GM12873 (cell line): ENCODE measurements around the gene AGR2.

Experiments
- TF ChIP-seq, protein P1 (sequence below): IDR thresholded peaks from 2 replicates; pipeline ENCODE4 v1.5.1; 2012; ENCODE audit warnings: low read depth, mild to moderate bottlenecking, moderate library complexity, low read length, control low read depth; ENCODE audit not compliant: insufficient read depth; ENCODE audit errors: missing control alignments

Gene AGR2

DNA sequence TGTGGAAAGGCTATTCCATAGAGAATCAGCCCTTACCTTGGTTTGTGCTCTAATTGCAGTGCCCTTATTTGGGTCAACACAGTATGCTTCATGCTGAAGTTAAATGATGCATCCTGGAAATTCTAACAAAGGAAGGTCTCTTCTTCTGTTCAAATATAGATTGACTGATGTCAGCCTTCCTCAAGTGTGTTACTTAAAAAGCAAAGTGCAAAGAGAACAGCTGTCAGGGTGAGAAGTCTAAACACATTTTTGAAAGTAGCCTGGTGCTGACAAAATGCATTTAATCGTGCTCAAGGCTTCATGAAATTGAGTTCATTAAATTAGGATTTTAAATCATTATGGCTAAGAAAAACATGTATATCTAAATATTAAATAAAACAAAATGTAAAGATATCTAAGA lies 19.5 kb downstream of the AGR2 start:
- TF ChIP-seq, protein P1, sequence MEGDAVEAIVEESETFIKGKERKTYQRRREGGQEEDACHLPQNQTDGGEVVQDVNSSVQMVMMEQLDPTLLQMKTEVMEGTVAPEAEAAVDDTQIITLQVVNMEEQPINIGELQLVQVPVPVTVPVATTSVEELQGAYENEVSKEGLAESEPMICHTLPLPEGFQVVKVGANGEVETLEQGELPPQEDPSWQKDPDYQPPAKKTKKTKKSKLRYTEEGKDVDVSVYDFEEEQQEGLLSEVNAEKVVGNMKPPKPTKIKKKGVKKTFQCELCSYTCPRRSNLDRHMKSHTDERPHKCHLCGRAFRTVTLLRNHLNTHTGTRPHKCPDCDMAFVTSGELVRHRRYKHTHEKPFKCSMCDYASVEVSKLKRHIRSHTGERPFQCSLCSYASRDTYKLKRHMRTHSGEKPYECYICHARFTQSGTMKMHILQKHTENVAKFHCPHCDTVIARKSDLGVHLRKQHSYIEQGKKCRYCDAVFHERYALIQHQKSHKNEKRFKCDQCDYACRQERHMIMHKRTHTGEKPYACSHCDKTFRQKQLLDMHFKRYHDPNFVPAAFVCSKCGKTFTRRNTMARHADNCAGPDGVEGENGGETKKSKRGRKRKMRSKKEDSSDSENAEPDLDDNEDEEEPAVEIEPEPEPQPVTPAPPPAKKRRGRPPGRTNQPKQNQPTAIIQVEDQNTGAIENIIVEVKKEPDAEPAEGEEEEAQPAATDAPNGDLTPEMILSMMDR: no peak

GRCh38 chr7:16780596-16780995 lies 24.2 kb downstream of the AGR2 start:
- TF ChIP-seq, protein P1: no peak

GRCh38 chr7:16779051-16779450 lies 25.7 kb downstream of the AGR2 start:
- TF ChIP-seq, protein P1: no peak

DNA sequence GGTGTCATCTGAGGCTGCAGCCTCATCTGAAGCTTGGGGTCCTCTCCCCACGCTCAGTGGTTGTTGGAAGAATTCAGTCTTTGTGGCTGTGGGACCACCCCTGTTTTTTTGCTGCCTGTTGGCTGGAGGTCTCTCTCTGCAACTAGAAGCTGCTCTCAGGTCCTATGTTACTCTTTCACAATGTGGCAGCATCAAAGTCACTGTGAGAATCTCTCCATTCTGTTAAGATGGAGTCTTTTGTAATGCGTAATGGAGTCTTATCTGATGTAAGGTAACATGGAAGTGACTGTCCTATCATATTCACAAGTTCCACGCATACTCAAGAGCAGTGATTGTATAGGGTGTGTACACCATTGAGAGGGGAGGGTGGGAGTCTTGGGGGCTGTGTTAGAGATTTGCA lies 26.3 kb downstream of the AGR2 start:
- TF ChIP-seq, protein P1: no peak

GRCh38 chr7:16776053-16776452 lies 28.7 kb downstream of the AGR2 start:
- TF ChIP-seq, protein P1: no peak

DNA sequence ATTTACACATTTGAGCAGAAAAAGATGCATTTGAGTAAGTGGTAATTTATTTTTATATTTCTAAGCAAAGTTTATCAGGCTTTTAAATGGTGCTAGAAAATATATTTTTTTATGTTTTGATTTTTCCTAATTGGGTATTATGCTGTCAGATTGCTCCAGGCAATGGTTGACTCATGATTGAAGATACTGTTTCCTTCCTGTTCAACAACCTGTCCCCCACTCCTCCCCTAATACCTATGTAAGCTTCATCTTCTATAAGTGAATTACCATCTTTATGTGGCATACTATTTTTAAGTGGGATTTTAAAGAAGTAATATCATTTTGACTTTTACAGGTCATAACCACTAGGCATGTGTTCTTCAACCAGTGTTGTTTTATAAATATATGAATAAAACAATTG lies 29.8 kb downstream of the AGR2 start:
- TF ChIP-seq, protein P1: no peak

- TF ChIP-seq, protein P1: no peak
Measured at GRCh38 chr7:16774294-16774693, 30.5 kb downstream of the AGR2 start.
